ENCODE measurements around the gene HDAC1.
"Not testable (repeated sequence)": the region's sequence is repeated elsewhere in the genome, so short reads cannot be mapped to it uniquely, and the experiment has no call there.

Gene HDAC1

GRCh38 chr1:32291708-32292538 is at the start of gene HDAC1:
TSS of gene HDAC1 (plus strand) at chr1:32292083. CDS start at chr1:32292170, 87 bp downstream.
- DNase-seq: peak; percentile 84

- no peak for DNase-seq
These were observed 49.5 kb upstream of the HDAC1 start for GRCh38 chr1:32242341-32242851.

- no peak for DNase-seq
These were observed 45.0 kb upstream of the HDAC1 start, which contains the start of gene FAM167B for GRCh38 chr1:32246888-32247273. TSS of gene FAM167B (plus strand) at chr1:32247222. CDS start at chr1:32247422, 200 bp downstream.

GRCh38 chr1:32247452-32247851 is 44.4 kb upstream of the HDAC1 start:
- no peak for DNase-seq

- DNase-seq: peak; percentile 17
These were observed 43.6 kb upstream of the HDAC1 start for GRCh38 chr1:32247983-32248889.

- peak; percentile 45 for DNase-seq
These were observed 41.9 kb upstream of the HDAC1 start for GRCh38 chr1:32249831-32250525.

GRCh38 chr1:32250893-32251716 is 40.8 kb upstream of the HDAC1 start, which contains the start of gene LCK:
TSS of gene LCK (plus strand) at chr1:32251265. CDS start at chr1:32274330, 23,065 bp downstream.
- DNase-seq: no peak

- no peak for DNase-seq
These were observed 36.5 kb upstream of the HDAC1 start for GRCh38 chr1:32255072-32256071.

- no peak for DNase-seq
These were observed 35.2 kb upstream of the HDAC1 start for GRCh38 chr1:32256473-32257226.

GRCh38 chr1:32257227-32257508 is 34.7 kb upstream of the HDAC1 start:
- DNase-seq: no peak

GRCh38 chr1:32263236-32263593 is 28.7 kb upstream of the HDAC1 start:
- DNase-seq: not testable (repeated sequence)

- no peak for DNase-seq
These were observed 28.1 kb upstream of the HDAC1 start for GRCh38 chr1:32263744-32264143.

- no peak for DNase-seq
These were observed 26.0 kb upstream of the HDAC1 start for GRCh38 chr1:32265846-32266245.

- DNase-seq: peak; percentile 14
These were observed 24.8 kb upstream of the HDAC1 start for GRCh38 chr1:32266921-32267591.

- no peak for DNase-seq
These were observed 22.1 kb upstream of the HDAC1 start for GRCh38 chr1:32269744-32270143.

- no peak for DNase-seq
These were observed 19.1 kb upstream of the HDAC1 start for GRCh38 chr1:32272557-32273390.

GRCh38 chr1:32273391-32274208 is 18.3 kb upstream of the HDAC1 start:
- DNase-seq: peak; percentile 40
